Measurements from ENCODE around the gene PM20D1. TPM values are rescaled to one million over a fixed set of nuclear protein-coding genes. Genes with fewer than 3 reads are reported as not detected.

Gene PM20D1, protein sequence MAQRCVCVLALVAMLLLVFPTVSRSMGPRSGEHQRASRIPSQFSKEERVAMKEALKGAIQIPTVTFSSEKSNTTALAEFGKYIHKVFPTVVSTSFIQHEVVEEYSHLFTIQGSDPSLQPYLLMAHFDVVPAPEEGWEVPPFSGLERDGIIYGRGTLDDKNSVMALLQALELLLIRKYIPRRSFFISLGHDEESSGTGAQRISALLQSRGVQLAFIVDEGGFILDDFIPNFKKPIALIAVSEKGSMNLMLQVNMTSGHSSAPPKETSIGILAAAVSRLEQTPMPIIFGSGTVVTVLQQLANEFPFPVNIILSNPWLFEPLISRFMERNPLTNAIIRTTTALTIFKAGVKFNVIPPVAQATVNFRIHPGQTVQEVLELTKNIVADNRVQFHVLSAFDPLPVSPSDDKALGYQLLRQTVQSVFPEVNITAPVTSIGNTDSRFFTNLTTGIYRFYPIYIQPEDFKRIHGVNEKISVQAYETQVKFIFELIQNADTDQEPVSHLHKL
- polyA plus RNA-seq: 0.50 and 4.9 TPM in 2 replicates

DNA sequence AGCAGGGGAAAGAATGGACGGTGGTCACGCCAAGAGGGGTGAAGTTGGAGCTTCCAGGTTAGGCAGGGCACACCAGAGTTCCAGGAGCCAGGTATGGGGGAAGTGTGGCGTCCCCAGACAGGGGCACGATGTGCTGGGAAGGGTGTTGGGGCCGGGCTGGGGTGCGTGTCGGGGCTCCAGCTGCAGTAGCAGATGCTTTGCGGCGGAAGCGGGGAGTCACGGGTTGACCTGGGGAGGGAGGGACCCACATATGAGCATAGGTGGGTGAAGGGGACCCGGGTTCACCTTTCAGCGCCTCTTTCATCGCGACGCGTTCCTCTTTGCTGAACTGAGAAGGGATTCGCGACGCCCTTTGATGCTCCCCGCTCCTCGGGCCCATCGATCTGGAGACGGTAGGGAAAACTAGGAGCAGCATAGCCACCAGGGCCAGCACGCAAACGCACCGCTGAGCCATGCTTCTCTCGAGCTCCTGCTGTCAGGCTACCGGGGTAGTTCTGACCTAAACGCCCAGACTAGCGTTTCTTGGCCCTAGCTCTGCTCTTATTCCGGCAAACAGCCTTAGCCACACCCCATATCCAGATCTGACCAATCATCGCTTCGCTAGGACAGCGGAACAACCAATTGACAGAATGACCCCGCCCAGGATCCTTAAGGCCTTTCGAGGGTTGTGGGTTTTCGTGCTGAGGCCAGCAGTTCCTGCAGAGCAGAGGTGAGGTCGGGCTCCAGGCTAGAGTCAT lies at the start of gene PM20D1:
Gene PM20D1, minus strand, starts transcription at position 514 of the 737 bp plus-strand sequence. Its CDS starts 60 bp downstream, at position 454.

DNA sequence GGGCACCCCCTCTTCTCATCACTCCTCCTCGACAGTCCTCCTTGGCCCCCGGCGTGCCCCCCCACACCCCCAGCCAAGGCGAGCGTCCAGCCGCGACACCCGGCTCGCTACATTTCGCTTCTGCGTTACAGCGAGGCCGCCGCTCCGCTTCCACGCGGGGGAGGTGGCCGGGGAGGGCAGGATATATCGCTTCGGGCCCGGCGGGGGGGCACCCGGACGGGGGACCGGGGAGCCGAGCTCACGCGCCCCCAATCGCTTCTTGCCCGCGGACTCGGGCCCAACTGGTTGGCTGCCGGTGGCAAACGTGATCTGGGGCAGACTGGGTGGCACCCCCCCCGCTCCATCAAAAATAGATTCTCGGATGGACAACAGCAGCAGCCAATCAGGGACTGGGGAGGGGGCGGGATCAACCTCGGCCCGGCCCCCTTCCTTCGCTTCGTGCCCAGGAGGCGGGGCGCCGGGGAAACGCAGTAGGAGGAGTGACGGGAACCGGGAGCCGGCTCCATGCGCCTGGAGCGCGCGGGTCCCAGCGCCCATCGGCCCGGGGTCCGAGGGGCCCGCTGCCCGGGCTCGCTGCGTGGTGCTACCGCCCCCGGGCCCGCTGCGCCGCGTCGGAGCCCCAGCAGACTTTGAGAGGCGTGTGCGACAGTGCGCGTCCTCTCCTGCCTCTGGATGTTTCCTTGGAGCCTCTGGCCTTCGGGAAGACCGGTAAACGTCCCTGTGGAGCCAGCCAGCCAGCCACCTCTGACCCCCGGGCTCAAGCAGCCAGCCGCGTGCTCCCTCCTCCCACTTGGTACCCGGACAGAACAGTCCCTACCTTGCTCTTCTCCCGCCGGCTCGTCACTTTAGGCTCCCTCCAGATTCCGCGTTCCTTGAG lies 36.8 kb downstream of the PM20D1 start, which contains the start of gene SLC41A1:
Gene SLC41A1, minus strand, starts transcription at position 321 of the 877 bp plus-strand sequence. CDS start 2,757 bp downstream, outside the sequence.

Other genes with a start within 250 kb of the PM20D1 start
- gene ELK4, start 218.1 kb downstream of the PM20D1 start, polyA plus RNA-seq: 2.8 and 3.6 TPM in 2 replicates
- gene SLC45A3, start 169.6 kb downstream of the PM20D1 start, polyA plus RNA-seq: not detected in 2 replicates
- gene NUCKS1, start 100.0 kb downstream of the PM20D1 start, polyA plus RNA-seq: 113 and 177 TPM in 2 replicates
- 24.7 and 31.1 TPM in 2 replicates for gene RAB29, start 74.7 kb downstream of the PM20D1 start, polyA plus RNA-seq
- gene SLC41A1, start 36.9 kb downstream of the PM20D1 start, polyA plus RNA-seq: 20.4 and 28.1 TPM in 2 replicates
- 0.36 TPM in 1 of 2 replicates, not detected in the other for gene SLC26A9, start 93.3 kb upstream of the PM20D1 start, polyA plus RNA-seq
- not detected in 2 replicates for gene RAB7B, start 153.3 kb upstream of the PM20D1 start, polyA plus RNA-seq
- gene CTSE, start 173.8 kb upstream of the PM20D1 start, polyA plus RNA-seq: not detected in 2 replicates
- gene RHEX, start 203.0 kb upstream of the PM20D1 start, polyA plus RNA-seq: not detected in 2 replicates